HG03432 (cell line): ENCODE data around the gene OR9A2.
A peak's percentile ranks its signal among the peaks of the same experiment; 100 is the strongest.

Source experiments
- ATAC-seq: cut with Tn5 transposase; IDR thresholded peaks from one replicate; pipeline ENCODE4 v1.9.1; 2021; ENCODE audit warnings: mild to moderate bottlenecking, moderate library complexity; ENCODE audit not compliant: unreplicated experiment

OR9A2 gene

GRCh38 chr7:143023047-143023446 lies 3.9 kb downstream of the OR9A2 start:
- no peak for ATAC-seq

GRCh38 chr7:143018931-143019330 lies 8.0 kb downstream of the OR9A2 start:
- ATAC-seq, result no peak

GRCh38 chr7:143016996-143017395 lies 9.9 kb downstream of the OR9A2 start:
- no peak for ATAC-seq

- ATAC-seq, result no peak
Observed at GRCh38 chr7:143015926-143016490, 10.9 kb downstream of the OR9A2 start.

- peak; percentile 95 for ATAC-seq
Observed at GRCh38 chr7:143015084-143015483, 11.8 kb downstream of the OR9A2 start.

GRCh38 chr7:143013893-143014292 lies 13.0 kb downstream of the OR9A2 start:
- ATAC-seq, result no peak

- no peak for ATAC-seq
Observed at GRCh38 chr7:143013473-143013872, 13.5 kb downstream of the OR9A2 start.

- no peak for ATAC-seq
Observed at GRCh38 chr7:143012409-143012808, 14.5 kb downstream of the OR9A2 start.

- no peak for ATAC-seq
Observed at GRCh38 chr7:143012001-143012400, 14.9 kb downstream of the OR9A2 start.

GRCh38 chr7:143008007-143008901 lies 18.7 kb downstream of the OR9A2 start:
- ATAC-seq, result peak; percentile 91

GRCh38 chr7:143005632-143006260 lies 21.2 kb downstream of the OR9A2 start:
- no peak for ATAC-seq

- ATAC-seq, result peak; percentile 51
Observed at GRCh38 chr7:143003393-143004051, 23.4 kb downstream of the OR9A2 start.

- peak; percentile 3 for ATAC-seq
Observed at GRCh38 chr7:143002898-143003297, 24.0 kb downstream of the OR9A2 start.

- no peak for ATAC-seq
Observed at GRCh38 chr7:143002106-143002505, 24.8 kb downstream of the OR9A2 start.

- ATAC-seq, result no peak
Observed at GRCh38 chr7:143000648-143001047, 26.3 kb downstream of the OR9A2 start.

GRCh38 chr7:142999793-143000192 lies 27.1 kb downstream of the OR9A2 start:
- ATAC-seq, result no peak

GRCh38 chr7:142998966-142999365 lies 28.0 kb downstream of the OR9A2 start:
- ATAC-seq, result no peak

GRCh38 chr7:142997456-142997989 lies 29.4 kb downstream of the OR9A2 start:
- no peak for ATAC-seq

GRCh38 chr7:142992427-142992826 lies 34.5 kb downstream of the OR9A2 start:
- no peak for ATAC-seq

- ATAC-seq, result no peak
Observed at GRCh38 chr7:142984297-142984696, 42.6 kb downstream of the OR9A2 start.

- no peak for ATAC-seq
Observed at GRCh38 chr7:142983825-142984224, 43.1 kb downstream of the OR9A2 start.
